Activated CD8-positive, alpha-beta memory T cell treated with anti-CD3 and anti-CD28 coated beads, Interleukin-2, amount 10 ng/mL, durations not matched to agents 7 days and 5 days (primary cell): ENCODE results near the gene NMUR1. TPM values are rescaled to one million over a fixed set of nuclear protein-coding genes. Genes with fewer than 3 reads are reported as not detected.
"Not testable (repeated sequence)": the region's sequence is repeated elsewhere in the genome, so short reads cannot be mapped to it uniquely, and the experiment has no call there.

Source experiments
- ATAC-seq: fragments of 150-1000 bp; cut with Tn5 transposase; one replicate; pipeline ENCODE4 v1.10.0; 2021; ENCODE audit warnings: moderate library complexity
- CTCF ChIA-PET: fragments of 350-600 bp; sonication (Branson Sonifier 250); formaldehyde crosslinking; loops from one replicate; lab custom pipeline; 2021; ENCODE audit warnings: antibody characterized with exemption; lab: Charles Lee
- DNase-seq: peaks from one replicate; pipeline ENCODE4 v3.0.0-alpha.2; 2020
- H3K27ac Mint-ChIP-seq: one replicate; pipeline ENCODE4 v1.8.0; 2021; ENCODE audit warnings: mild to moderate bottlenecking, mixed read lengths
- H3K27me3 Mint-ChIP-seq: one replicate; pipeline ENCODE4 v1.8.0; 2021; ENCODE audit warnings: mixed read lengths
- H3K36me3 Mint-ChIP-seq: one replicate; pipeline ENCODE4 v1.8.0; 2021; ENCODE audit warnings: mild to moderate bottlenecking, mixed read lengths
- H3K4me1 Mint-ChIP-seq: one replicate; pipeline ENCODE4 v1.8.0; 2021; ENCODE audit warnings: mixed read lengths
- H3K4me3 Mint-ChIP-seq: one replicate; pipeline ENCODE4 v1.8.0; 2021; ENCODE audit warnings: mild to moderate bottlenecking, moderate library complexity, mixed read lengths
- H3K9me3 Mint-ChIP-seq: one replicate; pipeline ENCODE4 v1.8.0; 2022; ENCODE audit warnings: low read depth, mixed read lengths
- total RNA-seq, 2 experiments: library from RNA; stranded (reverse); gene quantifications; one replicate each; pipeline ENCODE4 v1.2.3, GENCODE V29; 2021

Gene NMUR1
- total RNA-seq, 2 experiments from 2014 or later, result 3.6 to 8.6 TPM

- no peak overlapping the region for H3K27ac Mint-ChIP-seq
- peaks cover 6% of the 10 kb centered on the region for H3K4me1 Mint-ChIP-seq
- no peak for DNase-seq
- CTCF ChIA-PET, result interaction anchor here (10.1 kb wide), 1 partner anchor 34 kb away, joined by 58 read pairs; no protein-coding TSS in a partner anchor
- no peaks in the 10 kb centered on the region for H3K36me3 Mint-ChIP-seq
- no peak overlapping the region for H3K4me3 Mint-ChIP-seq
- no peaks in the 10 kb centered on the region for H3K9me3 Mint-ChIP-seq
- H3K27me3 Mint-ChIP-seq, result peaks cover 3% of the 10 kb centered on the region
- ATAC-seq, result no peak
These were observed 36.9 kb upstream of the NMUR1 start for GRCh38 chr2:231567159-231567558.

GRCh38 chr2:231565887-231566594 is 35.8 kb upstream of the NMUR1 start:
- ATAC-seq (no peak), DNase-seq (no peak)
- no peaks in the 10 kb centered on the region for H3K9me3 Mint-ChIP-seq
- H3K4me3 Mint-ChIP-seq, result no peak overlapping the region
- H3K36me3 Mint-ChIP-seq, result no peaks in the 10 kb centered on the region
- H3K4me1 Mint-ChIP-seq, result peaks cover 6% of the 10 kb centered on the region
- no peaks in the 10 kb centered on the region for H3K27me3 Mint-ChIP-seq
- no peak overlapping the region for H3K27ac Mint-ChIP-seq
- CTCF ChIA-PET, result interaction anchor here (0.8 to 10.1 kb wide), 4 partner anchors 23 to 114 kb away, joined by 3 to 58 read pairs (median 4); no protein-coding TSS in a partner anchor

DNA sequence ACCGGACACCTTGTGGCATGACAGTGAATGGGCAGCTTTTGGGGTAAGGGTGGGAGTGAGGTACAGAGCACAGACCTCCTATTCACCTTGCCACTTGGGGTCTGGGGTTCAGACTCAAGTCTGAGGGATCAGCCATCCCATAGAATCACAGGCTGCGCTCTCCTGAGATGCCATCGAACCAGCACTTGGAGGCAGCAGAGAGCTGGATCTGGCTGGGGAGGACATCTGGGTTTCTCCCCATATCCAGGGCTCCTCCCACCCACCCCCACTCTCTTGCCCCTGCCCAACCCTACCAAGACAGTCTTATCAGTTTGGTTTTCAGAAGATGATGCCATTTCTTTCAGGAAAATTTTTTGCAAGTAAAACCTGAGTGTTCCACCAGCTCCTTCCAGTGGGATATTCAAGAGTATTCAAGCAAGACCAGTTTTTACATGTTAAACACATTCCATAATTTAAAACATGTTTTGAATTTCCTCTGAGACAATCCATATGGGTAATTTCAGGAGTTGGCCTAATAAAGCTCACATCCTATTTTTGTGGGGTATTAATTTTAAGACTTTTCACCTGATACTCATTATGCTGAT is 33.2 kb upstream of the NMUR1 start:
- no peaks in the 10 kb centered on the region for H3K36me3 Mint-ChIP-seq
- ATAC-seq, result peak; percentile 84
- CTCF ChIA-PET, result interaction anchor here (0.6 to 10.1 kb wide), 10 partner anchors 13 to 151 kb away, joined by 3 to 95 read pairs (median 4); partner anchors contain the start of gene NMUR1
- H3K27ac Mint-ChIP-seq, result no peak overlapping the region
- H3K27me3 Mint-ChIP-seq, result peaks cover 2% of the 10 kb centered on the region
- peaks cover 4% of the 10 kb centered on the region for H3K4me1 Mint-ChIP-seq
- peak; percentile 58 for DNase-seq
- no peak overlapping the region for H3K4me3 Mint-ChIP-seq
- no peaks in the 10 kb centered on the region for H3K9me3 Mint-ChIP-seq

GRCh38 chr2:231557571-231558217 is 27.4 kb upstream of the NMUR1 start:
- Mint-ChIP-seq H3K27me3 (peaks cover 4% of the 10 kb centered on the region), H3K27ac (peak overlapping the region; percentile 78), H3K9me3 (peaks cover 9% of the 10 kb centered on the region), H3K36me3 (peaks cover 15% of the 10 kb centered on the region), H3K4me1 (peaks cover 45% of the 10 kb centered on the region), H3K4me3 (peak overlapping the region; percentile 51)
- CTCF ChIA-PET, result interaction anchor here (1.0 to 9.8 kb wide), 17 partner anchors 8 to 132 kb away, joined by 3 to 128 read pairs (median 10); partner anchors contain the start of gene NMUR1
- ATAC-seq (peak; percentile 96), DNase-seq (peak; percentile 85)

- peak overlapping the region; percentile 51 for H3K4me3 Mint-ChIP-seq
These were observed 26.7 kb upstream of the NMUR1 start for GRCh38 chr2:231556981-231557380.

DNA sequence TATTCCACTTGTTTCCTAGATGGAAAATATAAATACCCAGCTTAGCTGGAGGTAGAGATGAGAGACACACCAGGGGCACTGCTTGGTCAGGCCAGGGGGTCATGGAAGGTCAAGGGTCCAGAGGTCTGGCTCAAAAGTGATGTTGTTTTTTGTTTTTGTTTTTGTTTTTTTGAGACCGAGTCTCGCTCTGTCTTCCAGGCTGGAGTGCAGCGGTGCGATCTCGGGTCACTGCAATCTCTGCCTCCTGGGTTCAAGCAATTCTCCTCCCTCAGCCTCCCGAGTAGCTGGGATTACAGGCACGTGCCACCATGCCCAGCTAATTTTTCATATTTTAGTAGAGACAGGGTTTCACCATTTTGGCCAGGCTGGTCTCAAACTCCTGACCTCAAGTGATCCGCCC is 26.3 kb upstream of the NMUR1 start:
- CTCF ChIA-PET, result interaction anchor here (0.8 to 9.8 kb wide), 10 partner anchors 10 to 74 kb away, joined by 3 to 128 read pairs (median 20); partner anchors contain the start of gene NMUR1
- H3K27me3 Mint-ChIP-seq, DNase-seq, H3K9me3 Mint-ChIP-seq, ATAC-seq: not testable (repeated sequence)
- Mint-ChIP-seq H3K4me1 (peaks cover 45% of the 10 kb centered on the region), H3K4me3 (peak overlapping the region; percentile 51), H3K27ac (peak overlapping the region; percentile 78), H3K36me3 (peaks cover 18% of the 10 kb centered on the region)

More at GRCh38 chr2:231556981-231557380, 26.7 kb upstream of the NMUR1 start:
- Mint-ChIP-seq H3K27ac (peak overlapping the region; percentile 78), H3K9me3 (peaks cover 10% of the 10 kb centered on the region), H3K36me3 (peaks cover 16% of the 10 kb centered on the region), H3K27me3 (peaks cover 4% of the 10 kb centered on the region), H3K4me1 (peaks cover 45% of the 10 kb centered on the region)
- CTCF ChIA-PET, result interaction anchor here (0.8 to 9.8 kb wide), 11 partner anchors 7 to 74 kb away, joined by 4 to 128 read pairs (median 18); partner anchors contain the start of gene NMUR1
- ATAC-seq (no peak), DNase-seq (no peak)

DNA sequence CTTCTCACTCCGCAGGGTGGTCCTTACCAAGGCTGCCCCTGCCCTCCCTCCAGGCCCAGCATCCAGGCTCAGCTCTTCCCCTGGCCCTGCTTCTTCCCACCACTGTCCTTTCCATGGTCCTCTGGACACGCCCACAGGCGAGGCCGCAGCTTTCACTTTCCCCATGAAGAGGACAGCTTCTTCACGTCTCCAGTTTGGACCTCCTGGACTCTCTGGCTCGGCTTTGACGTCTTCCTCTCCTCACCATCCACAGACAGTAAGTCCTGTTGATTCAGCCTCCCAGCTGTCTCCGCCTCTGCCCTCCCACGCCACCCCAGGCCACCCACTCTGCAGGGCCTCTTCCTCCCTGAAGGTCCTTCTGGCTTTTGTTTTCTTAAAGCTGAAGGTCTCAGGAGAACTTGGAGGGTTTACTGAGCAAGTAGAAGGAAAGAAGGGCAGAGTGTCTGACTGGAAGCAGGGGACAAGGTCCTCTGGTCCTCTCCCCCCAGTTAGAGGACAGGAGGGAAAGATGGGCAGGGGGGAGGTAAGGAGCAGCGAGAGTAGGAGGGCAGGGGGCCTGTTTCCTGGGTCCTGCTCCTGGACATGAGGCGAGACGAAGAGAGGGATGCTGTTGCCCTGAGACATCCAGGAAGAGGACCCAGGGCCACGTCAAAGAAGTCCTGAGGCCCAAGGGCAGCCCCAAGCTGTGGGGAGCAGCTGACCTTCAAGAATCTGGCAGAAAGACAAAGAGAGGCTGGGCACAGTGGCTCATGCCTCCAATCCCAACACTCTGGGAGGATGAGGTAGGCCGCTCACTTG is 24.7 kb upstream of the NMUR1 start:
- ATAC-seq (peak; percentile 20), DNase-seq (peak; percentile 50)
- CTCF ChIA-PET, result interaction anchor here (0.8 to 9.8 kb wide), 10 partner anchors 11 to 152 kb away, joined by 3 to 128 read pairs (median 12); partner anchors contain the start of gene NMUR1
- peaks cover 25% of the 10 kb centered on the region for H3K36me3 Mint-ChIP-seq
- peaks cover 4% of the 10 kb centered on the region for H3K27me3 Mint-ChIP-seq
- peak overlapping the region; percentile 86 for H3K27ac Mint-ChIP-seq
- peak overlapping the region; percentile 81 for H3K4me3 Mint-ChIP-seq
- peaks cover 45% of the 10 kb centered on the region for H3K4me1 Mint-ChIP-seq
- peaks cover 10% of the 10 kb centered on the region for H3K9me3 Mint-ChIP-seq

DNA sequence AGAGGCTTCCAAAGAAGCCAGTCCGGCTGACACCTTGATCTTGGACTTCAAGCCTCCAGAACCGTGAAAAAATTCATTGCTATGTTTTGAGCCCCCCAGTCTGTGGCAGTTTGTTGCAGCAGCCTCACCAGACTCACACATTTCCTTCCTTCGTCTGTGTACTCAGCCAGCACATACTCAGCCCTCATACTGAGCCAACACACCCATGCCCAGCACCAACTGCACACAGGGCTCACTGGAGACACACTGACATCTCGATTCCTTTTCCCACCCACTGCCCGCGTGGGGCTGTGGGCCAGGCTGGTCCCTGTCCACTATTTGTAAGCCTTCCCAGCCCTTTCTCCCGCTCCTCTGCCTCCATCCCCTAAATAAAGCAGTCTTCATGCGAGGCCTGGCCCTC is 24.1 kb upstream of the NMUR1 start:
- peaks cover 10% of the 10 kb centered on the region for H3K9me3 Mint-ChIP-seq
- H3K4me1 Mint-ChIP-seq, result peaks cover 51% of the 10 kb centered on the region
- ATAC-seq (peak; percentile 52), DNase-seq (no peak)
- H3K27me3 Mint-ChIP-seq, result peaks cover 4% of the 10 kb centered on the region
- H3K4me3 Mint-ChIP-seq, result peak overlapping the region; percentile 81
- CTCF ChIA-PET, result interaction anchor here (0.7 to 9.8 kb wide), 7 partner anchors 9 to 72 kb away, joined by 3 to 128 read pairs (median 30); partner anchors contain the start of gene NMUR1
- peaks cover 27% of the 10 kb centered on the region for H3K36me3 Mint-ChIP-seq
- peak overlapping the region; percentile 86 for H3K27ac Mint-ChIP-seq

DNA sequence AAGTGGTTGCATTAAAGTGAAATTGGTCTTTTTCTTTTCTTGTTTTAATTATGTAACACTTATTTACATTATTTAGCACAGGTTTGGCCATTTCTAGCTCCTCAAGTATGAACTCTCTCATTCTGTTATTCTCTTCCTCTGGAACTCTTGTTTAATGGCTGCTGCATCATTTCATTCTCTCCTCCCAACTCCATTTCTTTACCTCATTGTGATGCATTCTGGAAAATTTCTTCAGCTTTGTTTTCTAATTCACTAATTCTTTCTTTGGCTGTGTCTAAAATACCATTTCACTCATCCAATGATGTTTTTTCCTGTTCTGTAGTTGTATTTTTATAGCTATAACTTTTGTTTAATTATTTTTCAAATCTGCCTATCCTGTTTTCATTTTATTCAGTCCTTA is 22.5 kb upstream of the NMUR1 start:
- H3K4me1 Mint-ChIP-seq, result peaks cover 63% of the 10 kb centered on the region
- H3K36me3 Mint-ChIP-seq, result peaks cover 25% of the 10 kb centered on the region
- no peak for DNase-seq
- H3K27me3 Mint-ChIP-seq, result peaks cover 2% of the 10 kb centered on the region
- H3K9me3 Mint-ChIP-seq, result peaks cover 10% of the 10 kb centered on the region
- CTCF ChIA-PET, result interaction anchor here (0.9 to 9.8 kb wide), 10 partner anchors 9 to 70 kb away, joined by 3 to 128 read pairs (median 4); partner anchors contain the start of gene NMUR1
- no peak for ATAC-seq
- H3K4me3 Mint-ChIP-seq, result no peak overlapping the region
- no peak overlapping the region for H3K27ac Mint-ChIP-seq

- Mint-ChIP-seq H3K27ac (peak overlapping the region; percentile 80), H3K4me1 (peaks cover 63% of the 10 kb centered on the region), H3K36me3 (peaks cover 34% of the 10 kb centered on the region), H3K9me3 (peaks cover 10% of the 10 kb centered on the region), H3K4me3 (no peak overlapping the region), H3K27me3 (peaks cover 2% of the 10 kb centered on the region)
- DNase-seq, result peak; percentile 65
- CTCF ChIA-PET, result interaction anchor here (1.0 to 2.9 kb wide), 6 partner anchors 8 to 53 kb away, joined by 3 to 16 read pairs (median 8); partner anchors contain the start of gene NMUR1
- ATAC-seq, result no peak
These were observed 19.4 kb upstream of the NMUR1 start for GRCh38 chr2:231549446-231550239.

DNA sequence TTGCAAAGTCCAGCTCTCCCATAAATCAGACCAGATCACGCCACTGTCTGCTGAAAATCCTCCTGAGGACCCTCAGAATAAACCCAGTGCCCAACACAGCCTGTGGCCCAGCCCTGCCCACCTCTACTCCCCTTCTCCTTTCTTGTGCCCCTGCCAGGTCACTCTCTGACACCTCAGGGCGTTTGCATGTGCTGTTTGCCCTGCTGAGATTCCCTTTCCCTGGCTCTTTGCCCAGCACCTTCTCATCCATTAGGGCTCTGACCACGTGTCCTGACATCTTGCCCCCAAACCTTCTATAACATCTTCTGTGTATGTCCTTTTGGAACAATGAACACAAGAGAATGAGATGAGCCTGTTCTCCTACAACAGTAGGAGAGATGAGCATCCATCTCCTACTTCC is 18.5 kb upstream of the NMUR1 start:
- Mint-ChIP-seq H3K4me1 (peaks cover 56% of the 10 kb centered on the region), H3K27ac (peak overlapping the region; percentile 80), H3K36me3 (peaks cover 34% of the 10 kb centered on the region), H3K9me3 (peaks cover 10% of the 10 kb centered on the region), H3K27me3 (peaks cover 2% of the 10 kb centered on the region), H3K4me3 (no peak overlapping the region)
- ATAC-seq, result no peak
- CTCF ChIA-PET, result interaction anchor here (1.0 to 4.2 kb wide), 6 partner anchors 9 to 54 kb away, joined by 3 to 21 read pairs (median 6); no protein-coding TSS in a partner anchor
- DNase-seq, result no peak
